NT2/D1 (cell line): ENCODE data around the gene SAGE1.
"Not testable (repeated sequence)": the region's sequence is repeated elsewhere in the genome, so short reads cannot be mapped to it uniquely, and the experiment has no call there.

Experiments used
- DNase-seq: peaks from one replicate; pipeline ENCODE4 v3.0.0-alpha.2; 2011; ENCODE audit warnings: low read depth, low spot score
- H3K27me3 ChIP-seq: 2 replicates; pipeline ENCODE4 v1.6.0; 2011; ENCODE audit warnings: mild to moderate bottlenecking; ENCODE audit not compliant: insufficient read length, insufficient read depth
- H3K36me3 ChIP-seq: 2 replicates; pipeline ENCODE4 v1.6.1; 2011; ENCODE audit warnings: mild to moderate bottlenecking, low read length, mixed read lengths; ENCODE audit not compliant: insufficient read depth, insufficient read length
- H3K4me1 ChIP-seq: 2 replicates; pipeline ENCODE4 v1.5.1; 2011; ENCODE audit not compliant: insufficient read depth, insufficient read length
- H3K4me3 ChIP-seq: 2 replicates; pipeline ENCODE4 v1.5.1; 2011; ENCODE audit warnings: low read depth; ENCODE audit not compliant: insufficient read length
- H3K9ac ChIP-seq: 2 replicates; pipeline ENCODE4 v1.6.0; 2011; ENCODE audit warnings: low read depth; ENCODE audit not compliant: insufficient read length
- H3K9me3 ChIP-seq: 2 replicates; pipeline ENCODE4 v1.5.1; 2011; ENCODE audit warnings: mild to moderate bottlenecking, low read length; ENCODE audit not compliant: insufficient read depth
- SUZ12 ChIP-seq: IDR thresholded peaks from 2 replicates; pipeline ENCODE4 v1.6.1; 2011; ENCODE audit not compliant: insufficient read length, insufficient read depth; ENCODE audit errors: extremely low read depth
- YY1 ChIP-seq: IDR thresholded peaks from 2 replicates; pipeline ENCODE4 v1.6.1; 2011; ENCODE audit not compliant: insufficient read length, insufficient read depth
- ZNF274 ChIP-seq: IDR thresholded peaks from 2 replicates; pipeline ENCODE4 v1.6.1; 2011; ENCODE audit warnings: mild to moderate bottlenecking, low read depth, low read length

Gene SAGE1

DNA sequence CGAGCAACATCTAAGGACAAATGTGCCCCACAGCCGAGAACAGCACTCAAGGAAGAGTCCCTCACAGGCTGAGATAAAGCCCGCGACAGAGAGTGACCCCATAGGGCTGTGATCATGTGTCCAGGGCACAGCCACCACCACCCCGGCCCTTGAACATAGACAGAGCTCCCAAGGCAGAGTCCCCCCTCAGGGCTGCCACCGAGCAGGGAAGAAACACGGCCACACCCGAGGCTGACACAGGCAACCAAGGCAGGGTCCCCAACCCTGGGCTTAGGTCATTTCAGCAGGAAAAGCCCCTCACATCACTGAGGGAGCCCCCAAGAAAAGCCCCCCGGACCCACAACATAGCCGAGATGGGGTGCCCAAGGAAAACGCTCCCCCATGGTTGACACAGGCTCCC lies 735 bp upstream of the SAGE1 start:
- Histone ChIP-seq H3K36me3 (no peaks in the 10 kb centered on the region), H3K27me3 (no peaks in the 10 kb centered on the region), H3K9me3 (peaks cover 4% of the 10 kb centered on the region; the same call in 1 of the 2 replicates), H3K4me1 (no peaks in the 10 kb centered on the region), H3K9ac (no peak overlapping the region), H3K4me3 (no peak overlapping the region)
- TF ChIP-seq ZNF274 (no peak), YY1 (no peak), SUZ12 (no peak)
- DNase-seq: no peak

DNA sequence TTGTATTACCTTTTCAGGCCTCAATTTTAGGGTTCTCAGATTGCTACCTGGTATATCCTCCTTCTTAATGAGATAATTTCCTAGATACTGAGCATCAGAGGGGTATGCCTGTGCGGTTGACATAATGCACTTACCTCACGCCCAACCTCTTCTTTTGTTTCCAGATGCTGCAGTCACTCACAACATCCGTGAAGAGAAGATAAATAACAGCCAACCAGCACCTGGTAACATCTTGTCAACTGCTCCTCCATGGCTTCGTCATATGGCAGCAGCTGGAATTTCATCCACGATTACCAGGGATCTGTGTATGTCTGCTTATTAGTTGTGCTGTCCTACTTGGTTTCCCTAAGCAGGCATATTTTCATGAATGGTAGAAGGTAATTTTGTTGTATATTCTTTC lies 16.7 kb downstream of the SAGE1 start:
- H3K9ac ChIP-seq: no peak overlapping the region
- DNase-seq: no peak
- H3K4me3 ChIP-seq: no peak overlapping the region
- TF ChIP-seq SUZ12 (no peak), YY1 (no peak), ZNF274 (no peak)
- no peaks in the 10 kb centered on the region for H3K4me1 ChIP-seq
- no peaks in the 10 kb centered on the region for H3K36me3 ChIP-seq
- H3K9me3 ChIP-seq: no peaks in the 10 kb centered on the region
- no peaks in the 10 kb centered on the region for H3K27me3 ChIP-seq

DNA sequence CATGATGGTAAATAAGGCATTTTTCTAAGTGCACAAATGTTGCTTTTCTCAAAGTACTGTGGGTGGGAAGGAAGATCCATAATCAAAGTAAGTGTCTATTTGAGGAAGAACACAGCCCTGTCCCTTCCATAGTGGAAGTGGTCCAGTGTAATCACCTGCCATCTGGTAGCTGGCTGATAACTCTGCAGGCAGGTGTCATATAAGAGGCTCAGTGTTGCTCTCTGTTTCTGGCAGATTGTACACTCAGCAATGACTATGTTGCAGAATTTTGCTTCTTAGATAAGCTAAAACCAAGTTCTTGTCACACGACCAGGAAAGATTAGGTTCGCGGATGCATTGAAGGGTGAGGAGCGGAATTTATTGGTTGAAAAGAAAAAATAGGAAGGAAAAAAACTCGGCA lies 20.9 kb downstream of the SAGE1 start:
- Histone ChIP-seq H3K9me3 (no peaks in the 10 kb centered on the region), H3K36me3 (no peaks in the 10 kb centered on the region), H3K27me3 (no peaks in the 10 kb centered on the region), H3K4me1 (no peaks in the 10 kb centered on the region), H3K4me3 (no peak overlapping the region), H3K9ac (no peak overlapping the region)
- no peak for TF ChIP-seq YY1
- no peak for TF ChIP-seq SUZ12
- TF ChIP-seq ZNF274: no peak
- no peak for DNase-seq

DNA sequence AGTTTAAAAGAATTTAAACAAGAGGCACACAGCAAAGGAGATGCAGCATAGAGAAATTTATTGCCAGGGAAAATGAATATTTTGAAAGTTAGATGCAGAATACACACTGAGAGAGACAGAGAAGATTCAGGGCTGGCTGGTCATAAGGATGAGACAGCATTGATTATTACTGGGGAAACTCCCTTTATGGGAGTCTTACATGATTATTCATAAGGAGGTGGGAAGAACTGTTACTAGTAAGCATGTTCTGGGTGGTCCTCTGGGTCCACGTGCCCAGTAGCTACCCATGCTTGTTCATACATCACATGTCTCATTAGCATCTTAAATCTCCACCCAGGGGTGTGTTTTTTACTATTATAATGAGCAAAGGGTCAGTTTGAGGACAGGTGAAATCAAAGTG lies 27.0 kb downstream of the SAGE1 start:
- not testable (repeated sequence) for H3K4me1 ChIP-seq, H3K9me3 ChIP-seq, H3K27me3 ChIP-seq, H3K9ac ChIP-seq, H3K4me3 ChIP-seq, DNase-seq, H3K36me3 ChIP-seq

DNA sequence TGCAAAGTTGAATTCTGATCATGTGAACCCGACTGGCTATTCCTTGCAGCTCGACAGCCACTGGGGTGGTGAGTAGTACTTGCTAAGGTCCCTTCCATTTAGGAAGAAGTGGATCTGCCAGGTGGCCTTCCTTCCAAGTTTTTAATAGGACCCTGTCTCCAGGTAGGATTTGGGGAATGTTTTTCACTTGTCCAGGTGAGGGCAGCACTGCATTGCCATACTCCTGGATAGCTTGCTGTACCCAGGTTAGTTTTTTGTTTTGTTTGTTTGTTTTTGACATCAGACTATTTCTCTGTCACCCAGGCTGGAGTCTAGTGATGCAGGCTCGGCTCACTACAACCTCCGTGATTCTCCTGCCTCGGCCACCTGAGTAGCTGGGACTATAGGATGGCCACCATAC lies 29.8 kb downstream of the SAGE1 start:
- H3K27me3 ChIP-seq: no peaks in the 10 kb centered on the region
- DNase-seq: no peak

DNA sequence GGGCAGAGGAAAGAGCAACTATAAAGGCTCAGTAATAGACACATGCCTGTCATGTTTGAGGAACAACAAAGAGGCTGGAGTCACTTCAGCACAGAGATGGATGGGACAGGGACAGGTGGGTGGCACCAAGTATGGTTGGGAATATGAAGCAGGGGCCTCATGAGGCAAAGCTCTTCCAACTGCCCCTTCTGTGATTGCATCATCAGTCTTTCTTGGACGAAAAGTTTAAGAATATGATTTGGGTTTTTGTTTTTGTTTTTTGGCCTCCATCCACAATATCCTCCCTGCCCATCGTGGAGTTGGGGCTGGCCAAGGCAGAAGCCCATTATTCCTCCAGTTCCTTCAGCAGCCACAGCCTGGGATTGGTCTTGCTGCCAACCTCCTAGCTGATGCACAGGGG lies 34.4 kb downstream of the SAGE1 start:
- H3K4me1 ChIP-seq: no peaks in the 10 kb centered on the region
- H3K4me3 ChIP-seq: no peak overlapping the region
- H3K9me3 ChIP-seq: no peaks in the 10 kb centered on the region
- H3K36me3 ChIP-seq: no peaks in the 10 kb centered on the region
- H3K27me3 ChIP-seq: no peaks in the 10 kb centered on the region
- TF ChIP-seq YY1 (no peak), SUZ12 (no peak), ZNF274 (no peak)
- H3K9ac ChIP-seq: no peak overlapping the region
- DNase-seq: no peak

More for the DNA sequence above, 29.8 kb downstream of the SAGE1 start:
- no peaks in the 10 kb centered on the region for H3K4me1 ChIP-seq
- no peak overlapping the region for H3K9ac ChIP-seq
- H3K36me3 ChIP-seq: no peaks in the 10 kb centered on the region
- no peak for TF ChIP-seq SUZ12
- no peak for TF ChIP-seq ZNF274
- no peak for TF ChIP-seq YY1
- H3K4me3 ChIP-seq: no peak overlapping the region
- no peaks in the 10 kb centered on the region for H3K9me3 ChIP-seq

DNA sequence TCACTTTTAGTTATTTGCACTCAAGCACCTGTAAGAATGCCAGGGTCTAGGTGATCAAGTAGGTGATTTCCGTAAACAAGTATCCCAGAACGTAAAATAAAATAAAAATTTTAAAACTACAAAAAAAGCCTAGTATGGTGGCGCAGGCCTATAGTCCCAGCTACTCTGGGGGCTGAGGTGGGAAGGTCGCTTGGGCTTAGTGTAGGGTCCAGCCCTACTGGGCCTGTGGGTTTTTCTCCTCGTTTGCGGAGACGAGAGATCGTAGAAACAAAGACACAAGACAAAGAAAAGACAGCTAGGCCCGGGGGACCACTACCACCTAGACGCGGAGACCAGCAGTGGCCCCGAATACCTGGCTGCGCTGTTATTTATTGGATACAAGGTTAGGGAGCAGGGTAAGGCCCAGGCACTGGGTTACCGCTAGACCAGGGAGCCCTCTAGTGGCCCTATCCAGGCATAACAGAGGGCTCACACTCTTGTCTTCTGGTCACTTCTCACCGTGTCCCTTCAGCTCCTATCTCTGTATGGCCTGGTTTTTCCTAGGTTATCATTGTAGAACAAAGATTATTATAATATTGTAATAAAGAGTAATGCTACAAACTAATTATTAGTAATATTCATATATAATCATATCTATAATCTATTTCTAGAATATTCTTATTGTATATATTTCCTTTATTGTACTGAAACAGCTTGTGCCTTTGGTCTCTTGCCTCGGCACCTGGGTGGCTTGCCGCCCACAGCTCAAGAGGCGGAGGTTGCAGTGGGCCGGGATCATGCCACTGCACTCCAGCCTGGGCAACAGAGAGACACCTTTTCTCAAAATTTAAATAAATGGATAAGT lies 38.4 kb downstream of the SAGE1 start:
- H3K4me3 ChIP-seq: no peak overlapping the region
- peak; percentile 8 for DNase-seq
- no peak overlapping the region for H3K9ac ChIP-seq
- no peaks in the 10 kb centered on the region for H3K36me3 ChIP-seq
- H3K4me1 ChIP-seq: no peaks in the 10 kb centered on the region
- TF ChIP-seq YY1: no peak
- TF ChIP-seq ZNF274: no peak
- TF ChIP-seq SUZ12: no peak
- no peaks in the 10 kb centered on the region for H3K9me3 ChIP-seq
- no peaks in the 10 kb centered on the region for H3K27me3 ChIP-seq
